Immature natural killer cell (primary cell): Measurements from ENCODE around the gene TSC2. TPM values are rescaled to one million over a fixed set of nuclear protein-coding genes. Genes with fewer than 3 reads are reported as not detected.
A peak's percentile ranks its signal among the peaks of the same experiment; 100 is the strongest.
"Not testable (repeated sequence)": the region's sequence is repeated elsewhere in the genome, so short reads cannot be mapped to it uniquely, and the experiment has no call there.

Experiments used
- DNase-seq, 3 donors: peaks; one replicate each; pipeline ENCODE4 v3.0.0; 2022; ENCODE audit warnings: mixed read lengths in 1 of 3
- H3K27ac Mint-ChIP-seq, 6 donors: one replicate each; pipeline ENCODE4 v1.8.0; 2020; ENCODE audit warnings: mixed read lengths in 6 of 6, mild to moderate bottlenecking in 5 of 6, inconsistent platforms in 4 of 6, moderate library complexity in 3 of 6
- H3K27me3 Mint-ChIP-seq, 3 donors: one replicate each; pipeline ENCODE4 v1.8.0; 2020 to 2021; ENCODE audit warnings: low read depth in 3 of 3, mild to moderate bottlenecking in 3 of 3, mixed read lengths in 3 of 3, moderate library complexity in 3 of 3, inconsistent platforms in 1 of 3
- H3K36me3 Mint-ChIP-seq, 3 donors: one replicate each; pipeline ENCODE4 v1.8.0; 2020; ENCODE audit warnings: mixed read lengths in 3 of 3, inconsistent platforms in 2 of 3, mild to moderate bottlenecking in 2 of 3
- H3K4me1 Mint-ChIP-seq, 2 donors: one replicate each; pipeline ENCODE4 v1.8.0; 2020; ENCODE audit warnings: inconsistent platforms in 2 of 2, mild to moderate bottlenecking in 2 of 2, mixed read lengths in 2 of 2, moderate library complexity in 1 of 2
- H3K4me3 Mint-ChIP-seq, 5 donors: one replicate each; pipeline ENCODE4 v1.8.0; 2020; ENCODE audit warnings: mild to moderate bottlenecking in 5 of 5, mixed read lengths in 5 of 5, inconsistent platforms in 3 of 5, moderate library complexity in 3 of 5
- H3K9me3 Mint-ChIP-seq, 6 donors: one replicate each; pipeline ENCODE4 v1.8.0; 2020; ENCODE audit warnings: mild to moderate bottlenecking in 6 of 6, mixed read lengths in 6 of 6, inconsistent platforms in 4 of 6, moderate library complexity in 3 of 6
- polyA plus RNA-seq, 3 donors: library from polyadenylated mRNA; unstranded; fragments of 300-500 nt; fragmentation: Illumina TruSeq; gene quantifications; one replicate each; pipeline ENCODE4 v1.2.3, GENCODE V29; 2021

The TSC2 gene
- polyA plus RNA-seq, 3 donors from 2014 or later: 18.0 to 50.1 (median 29.1) TPM

GRCh38 chr16:2005646-2006045, 42.1 kb upstream of the TSC2 start:
- H3K4me3 Mint-ChIP-seq: no peak overlapping the region
- DNase-seq: no peak
- peak overlapping the region in 2 of 6 donors; percentile 27 to 78 for H3K27ac Mint-ChIP-seq
- H3K36me3 Mint-ChIP-seq: no peaks in the 10 kb centered on the region
- H3K9me3 Mint-ChIP-seq: no peaks in the 10 kb centered on the region
- peaks cover 0 to 3% (median 0%) of the 10 kb centered on the region in 3 donors for H3K27me3 Mint-ChIP-seq
- peaks cover 31 to 37% of the 10 kb centered on the region in 2 donors for H3K4me1 Mint-ChIP-seq

- H3K9me3 Mint-ChIP-seq: no peaks in the 10 kb centered on the region
- H3K4me1 Mint-ChIP-seq: peaks cover 31 to 37% of the 10 kb centered on the region in 2 donors
- peak overlapping the region in 1 of 5 donors; percentile 17 for H3K4me3 Mint-ChIP-seq
- H3K36me3 Mint-ChIP-seq: no peaks in the 10 kb centered on the region
- peak overlapping the region in 5 of 6 donors; percentile 27 to 79 (median 57) for H3K27ac Mint-ChIP-seq
- peaks cover 0 to 3% (median 0%) of the 10 kb centered on the region in 3 donors for H3K27me3 Mint-ChIP-seq
- no peak for DNase-seq
These were observed 41.5 kb upstream of the TSC2 start for GRCh38 chr16:2006317-2006716.

- peaks cover 31 to 37% of the 10 kb centered on the region in 2 donors for H3K4me1 Mint-ChIP-seq
These were observed 40.5 kb upstream of the TSC2 start for GRCh38 chr16:2007081-2007836.

GRCh38 chr16:2008009-2008526, 39.7 kb upstream of the TSC2 start:
- Mint-ChIP-seq H3K4me1 (peaks cover 31 to 35% of the 10 kb centered on the region in 2 donors), H3K36me3 (no peaks in the 10 kb centered on the region), H3K27ac (peak overlapping the region; percentile 80 to 95 (median 87)), H3K9me3 (no peaks in the 10 kb centered on the region), H3K27me3 (peaks cover 0 to 4% (median 0%) of the 10 kb centered on the region in 3 donors), H3K4me3 (peak overlapping the region; percentile 80 to 87 (median 83))
- DNase-seq: no peak

More at GRCh38 chr16:2007081-2007836, 40.5 kb upstream of the TSC2 start:
- Mint-ChIP-seq H3K4me3 (peak overlapping the region; percentile 80 to 87 (median 83)), H3K36me3 (no peaks in the 10 kb centered on the region), H3K27ac (peak overlapping the region in 5 of 6 donors; percentile 68 to 95 (median 89)), H3K27me3 (peaks cover 0 to 4% (median 0%) of the 10 kb centered on the region in 3 donors), H3K9me3 (no peaks in the 10 kb centered on the region)
- no peak for DNase-seq

GRCh38 chr16:2008631-2009163, 39.1 kb upstream of the TSC2 start:
- peak overlapping the region; percentile 80 to 87 (median 83) for H3K4me3 Mint-ChIP-seq

GRCh38 chr16:2009164-2009711, 38.5 kb upstream of the TSC2 start:
- Mint-ChIP-seq H3K9me3 (no peaks in the 10 kb centered on the region), H3K4me1 (peaks cover 31 to 32% of the 10 kb centered on the region in 2 donors), H3K27ac (peak overlapping the region; percentile 80 to 98 (median 88)), H3K27me3 (peaks cover 0 to 4% (median 0%) of the 10 kb centered on the region in 3 donors), H3K36me3 (no peaks in the 10 kb centered on the region), H3K4me3 (peak overlapping the region; percentile 80 to 87 (median 83))
- DNase-seq: no peak

More at GRCh38 chr16:2008631-2009163, 39.1 kb upstream of the TSC2 start:
- DNase-seq: no peak
- Mint-ChIP-seq H3K27me3 (peaks cover 0 to 4% (median 0%) of the 10 kb centered on the region in 3 donors), H3K4me1 (peaks cover 31 to 35% of the 10 kb centered on the region in 2 donors), H3K9me3 (no peaks in the 10 kb centered on the region), H3K36me3 (no peaks in the 10 kb centered on the region), H3K27ac (peak overlapping the region; percentile 80 to 95 (median 87))

GRCh38 chr16:2009791-2010510, 37.8 kb upstream of the TSC2 start, which contains the start of gene ZNF598:
Gene ZNF598 (minus strand): TSS chr16:2009821.
- H3K36me3 Mint-ChIP-seq: no peaks in the 10 kb centered on the region
- no peaks in the 10 kb centered on the region for H3K9me3 Mint-ChIP-seq
- H3K4me3 Mint-ChIP-seq: peak within 1 kb of the TSS; percentile 89 to 92 (median 91)
- peaks cover 31 to 32% of the 10 kb centered on the region in 2 donors for H3K4me1 Mint-ChIP-seq
- peak within 1 kb of the TSS; percentile 92 to 98 (median 96) for H3K27ac Mint-ChIP-seq
- DNase-seq: peak; percentile 81 to 84 (median 84)
- H3K27me3 Mint-ChIP-seq: peaks cover 0 to 4% (median 0%) of the 10 kb centered on the region in 3 donors

GRCh38 chr16:2011726-2012125, 36.1 kb upstream of the TSC2 start:
- H3K36me3 Mint-ChIP-seq, DNase-seq, H3K9me3 Mint-ChIP-seq, H3K27me3 Mint-ChIP-seq, H3K27ac Mint-ChIP-seq, H3K4me3 Mint-ChIP-seq: not testable (repeated sequence)
- H3K4me1 Mint-ChIP-seq: peaks cover 27% of the 10 kb centered on the region in 2 donors

- no peaks in the 10 kb centered on the region for H3K36me3 Mint-ChIP-seq
- DNase-seq: no peak
- no peaks in the 10 kb centered on the region for H3K9me3 Mint-ChIP-seq
- H3K4me3 Mint-ChIP-seq: no peak overlapping the region
- peaks cover 12 to 13% of the 10 kb centered on the region in 2 donors for H3K4me1 Mint-ChIP-seq
- H3K27me3 Mint-ChIP-seq: peaks cover 0 to 7% (median 2%) of the 10 kb centered on the region in 3 donors
- no peak overlapping the region for H3K27ac Mint-ChIP-seq
These were observed 34.3 kb upstream of the TSC2 start for GRCh38 chr16:2013527-2013926.

GRCh38 chr16:2015117-2015946, 32.5 kb upstream of the TSC2 start:
- no peak for DNase-seq
- Mint-ChIP-seq H3K36me3 (no peaks in the 10 kb centered on the region), H3K27me3 (peaks cover 3 to 7% (median 4%) of the 10 kb centered on the region in 3 donors), H3K9me3 (no peaks in the 10 kb centered on the region), H3K4me1 (peaks cover 1 to 2% of the 10 kb centered on the region in 2 donors), H3K27ac (no peak overlapping the region), H3K4me3 (no peak overlapping the region)

- H3K36me3 Mint-ChIP-seq: no peaks in the 10 kb centered on the region
These were observed 31.9 kb upstream of the TSC2 start for GRCh38 chr16:2015947-2016208.

GRCh38 chr16:2016407-2016922, 31.3 kb upstream of the TSC2 start:
- Mint-ChIP-seq H3K27ac (no peak overlapping the region), H3K4me1 (no peaks in the 10 kb centered on the region), H3K4me3 (no peak overlapping the region), H3K27me3 (peaks cover 5 to 7% (median 6%) of the 10 kb centered on the region in 3 donors), H3K9me3 (no peaks in the 10 kb centered on the region), H3K36me3 (no peaks in the 10 kb centered on the region)
- DNase-seq: no peak

More at GRCh38 chr16:2015947-2016208, 31.9 kb upstream of the TSC2 start:
- no peak for DNase-seq
- Mint-ChIP-seq H3K27ac (no peak overlapping the region), H3K27me3 (peaks cover 3 to 7% (median 6%) of the 10 kb centered on the region in 3 donors), H3K4me3 (no peak overlapping the region), H3K4me1 (no peaks in the 10 kb centered on the region), H3K9me3 (no peaks in the 10 kb centered on the region)
